OCI-LY7 (cell line): ENCODE data around the gene CMTM7.

Experiments used
- CTCF ChIP-seq: fragments of 200-600 bp; sonication (generic); conservative IDR thresholded peaks from 2 replicates; pipeline ENCODE4 v1.5.1; 2014; ENCODE audit warnings: mild to moderate bottlenecking, antibody characterized with exemption, low read length, moderate library complexity, mixed read lengths
- EZH2phosphoT487 ChIP-seq: fragments of 200-600 bp; sonication (generic); IDR thresholded peaks from 2 replicates; pipeline ENCODE4 v1.6.1; 2018; ENCODE audit warnings: low read depth, borderline replicate concordance, mild to moderate bottlenecking, mixed run types, antibody characterized with exemption, low read length, moderate library complexity, mixed read lengths

- TF ChIP-seq CTCF (no peak), EZH2phosphoT487 (no peak)
Observed at GRCh38 chr3:32404714-32405113, 13.1 kb downstream of the CMTM7 start.
